ENCODE results near the gene SMARCC2. TPM values are rescaled to one million over a fixed set of nuclear protein-coding genes. Genes with fewer than 3 reads are reported as not detected.

SMARCC2 gene
- total and polyA plus RNA-seq, 9 of the 15 experiments (the other 6 are each of a cell fraction or from before 2014, with no cell fraction given), result 11.9 to 86.0 (median 36.6) TPM

- peak; percentile 51 for TF ChIP-seq REST (IDR thresholded peaks at IDR 0.05; ENCODE audit: borderline replicate concordance)
- TF ChIP-seq REST (CRISPR knock-in tag; IDR thresholded peaks at IDR 0.05; ENCODE audit: low read depth), result no peak
- TF ChIP-seq CREB1 (IDR thresholded peaks at IDR 0.05), result no peak
- TF ChIP-seq CREB1 (CRISPR knock-in tag; IDR thresholded peaks at IDR 0.05), result 0 out of 2 replicates have a peak, but pooled peaks have one; percentile 37
- TF ChIP-seq ZNF23 (CRISPR knock-in tag; IDR thresholded peaks at IDR 0.05), result no peak
- TF ChIP-seq NEUROD1 (IDR thresholded peaks at IDR 0.05; ENCODE audit: borderline replicate concordance, low read depth, low read length, partially characterized antibody), result peak; percentile 60
- peak; percentile 88 for TF ChIP-seq L3MBTL2 (IDR thresholded peaks at IDR 0.05)
- no peak; the same call in 1 of the 2 replicates for TF ChIP-seq HCFC1 (IDR thresholded peaks at IDR 0.05; ENCODE audit: low read depth, low read length)
- no peak for TF ChIP-seq NR2F6 (CRISPR knock-in tag; IDR thresholded peaks at IDR 0.05)
- 0 out of 2 replicates have a peak, but pooled peaks have one; percentile 58 for TF ChIP-seq ATF6 (CRISPR knock-in tag; IDR thresholded peaks at IDR 0.05)
- no peak for TF ChIP-seq ZNF184 (CRISPR knock-in tag; IDR thresholded peaks at IDR 0.05)
- TF ChIP-seq AFF1 (IDR thresholded peaks at IDR 0.05; ENCODE audit: low read depth in 1 of 2, partially characterized antibody in 2 of 2), result peak in 1 of 2 experiments; percentile 47
- TF ChIP-seq BCOR (IDR thresholded peaks at IDR 0.05), result peak; percentile 6; the same call in 1 of the 2 replicates
- TF ChIP-seq RNF2 (IDR thresholded peaks at IDR 0.05), result peak; percentile 24; the same call in 1 of the 2 replicates
These were observed 31.9 kb downstream of the SMARCC2 start (continued) for GRCh38 chr12:56157201-56158028.

All from K562 (cell line).